ENCODE data around the gene IL23R. TPM values are rescaled to one million over a fixed set of nuclear protein-coding genes. Genes with fewer than 3 reads are reported as not detected.
"Not testable (repeated sequence)": the region's sequence is repeated elsewhere in the genome, so short reads cannot be mapped to it uniquely, and the experiment has no call there.

IL23R gene, protein sequence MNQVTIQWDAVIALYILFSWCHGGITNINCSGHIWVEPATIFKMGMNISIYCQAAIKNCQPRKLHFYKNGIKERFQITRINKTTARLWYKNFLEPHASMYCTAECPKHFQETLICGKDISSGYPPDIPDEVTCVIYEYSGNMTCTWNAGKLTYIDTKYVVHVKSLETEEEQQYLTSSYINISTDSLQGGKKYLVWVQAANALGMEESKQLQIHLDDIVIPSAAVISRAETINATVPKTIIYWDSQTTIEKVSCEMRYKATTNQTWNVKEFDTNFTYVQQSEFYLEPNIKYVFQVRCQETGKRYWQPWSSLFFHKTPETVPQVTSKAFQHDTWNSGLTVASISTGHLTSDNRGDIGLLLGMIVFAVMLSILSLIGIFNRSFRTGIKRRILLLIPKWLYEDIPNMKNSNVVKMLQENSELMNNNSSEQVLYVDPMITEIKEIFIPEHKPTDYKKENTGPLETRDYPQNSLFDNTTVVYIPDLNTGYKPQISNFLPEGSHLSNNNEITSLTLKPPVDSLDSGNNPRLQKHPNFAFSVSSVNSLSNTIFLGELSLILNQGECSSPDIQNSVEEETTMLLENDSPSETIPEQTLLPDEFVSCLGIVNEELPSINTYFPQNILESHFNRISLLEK
- total RNA-seq: not detected
- long read RNA-seq, donor 1: 0 reads
- long read RNA-seq, donor 2: 0 reads

DNA sequence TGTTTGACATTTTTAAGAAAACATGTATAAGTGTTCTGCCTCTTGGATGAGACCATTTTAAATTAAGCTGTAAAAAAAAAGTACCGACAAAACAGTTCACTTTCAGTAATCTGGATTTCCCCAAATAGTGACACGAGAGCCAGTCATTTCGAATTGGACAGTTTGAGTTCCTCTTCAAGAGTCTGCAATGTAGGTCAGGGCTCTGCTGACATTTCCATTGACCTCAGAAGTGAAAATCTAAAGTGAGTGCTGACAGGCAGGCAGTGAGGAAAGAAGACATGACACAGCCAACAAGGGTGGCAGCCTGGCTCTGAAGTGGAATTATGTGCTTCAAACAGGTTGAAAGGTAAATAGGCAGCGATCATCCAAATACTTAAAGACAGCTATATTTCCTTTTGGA is at the start of gene IL23R:
Gene IL23R, plus strand, starts transcription at position 259 of the 400 bp plus-strand sequence. CDS start 1,667 bp downstream, outside the sequence.
- intact Hi-C loops (cut with DNase I): no loop called here
- DNase-seq (ENCODE audit: low spot score): no peak

GRCh38 chr1:67118191-67118590 is 48.1 kb upstream of the IL23R start:
- DNase-seq (ENCODE audit: low spot score): no peak
- intact Hi-C loops (cut with DNase I): no loop called here

DNA sequence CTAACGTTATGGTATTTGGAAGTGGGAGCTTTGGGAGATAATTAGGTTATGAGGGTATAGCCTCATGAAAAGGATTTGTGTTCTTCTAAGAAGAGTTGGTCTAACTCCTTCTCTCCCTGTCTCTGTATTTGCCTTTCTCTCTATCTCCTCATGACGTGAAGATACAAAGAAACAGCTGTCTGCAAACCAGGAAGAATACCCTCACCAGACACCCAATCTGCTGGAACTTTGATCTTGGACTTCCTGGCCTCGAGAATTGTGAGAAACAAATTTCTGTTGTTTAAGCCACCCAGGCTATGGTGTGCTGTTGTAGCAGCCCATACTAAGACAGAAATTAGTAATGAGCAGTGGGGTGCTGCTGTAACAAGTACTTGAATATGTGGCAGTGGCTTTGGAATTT is 47.6 kb upstream of the IL23R start:
- intact Hi-C loops (cut with DNase I): no loop called here
- DNase-seq (ENCODE audit: low spot score): no peak

DNA sequence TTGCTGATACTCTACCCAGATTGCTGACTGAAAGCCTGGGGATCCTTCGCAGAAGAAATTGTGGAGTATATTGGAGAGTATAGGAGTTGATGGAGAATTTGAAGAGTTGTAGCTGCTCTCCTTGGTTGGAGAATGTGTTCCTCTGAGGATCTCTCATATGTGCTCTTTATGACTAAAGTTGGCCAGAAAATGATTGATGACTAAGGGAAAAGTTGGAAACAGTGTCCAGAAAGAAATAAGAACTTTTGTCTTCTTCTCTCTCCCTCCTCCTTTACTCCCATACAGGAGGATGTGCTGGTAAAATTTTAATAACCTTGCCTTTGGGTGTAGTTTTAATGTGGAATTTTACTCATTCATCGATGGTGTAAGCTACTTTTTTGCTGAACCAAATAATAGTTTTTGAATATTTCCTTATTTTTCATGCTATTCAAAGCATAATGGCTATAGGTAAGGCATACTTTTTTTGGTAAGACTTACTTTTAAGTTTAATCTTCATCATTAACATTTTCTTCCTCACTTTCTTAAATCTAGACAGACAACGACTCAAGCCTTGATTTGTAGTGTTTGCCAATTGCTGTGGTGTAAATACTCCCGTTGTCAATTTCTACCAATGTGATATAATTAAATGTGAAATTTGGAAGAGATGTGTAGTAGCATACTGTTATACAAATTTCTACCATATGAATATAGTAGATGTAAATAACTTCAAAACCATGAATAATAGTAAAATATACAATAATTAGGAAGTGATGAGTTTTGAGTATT is 45.2 kb upstream of the IL23R start:
- intact Hi-C loops (cut with DNase I): no loop called here
- DNase-seq (ENCODE audit: low spot score): no peak

- no peak for DNase-seq (ENCODE audit: low spot score)
- intact Hi-C loops (cut with DNase I): no loop called here
Observed at GRCh38 chr1:67124455-67124854, 41.8 kb upstream of the IL23R start.

GRCh38 chr1:67126111-67126746 is 40.0 kb upstream of the IL23R start:
- intact Hi-C loops (cut with DNase I): no loop called here
- DNase-seq (ENCODE audit: low spot score): no peak

DNA sequence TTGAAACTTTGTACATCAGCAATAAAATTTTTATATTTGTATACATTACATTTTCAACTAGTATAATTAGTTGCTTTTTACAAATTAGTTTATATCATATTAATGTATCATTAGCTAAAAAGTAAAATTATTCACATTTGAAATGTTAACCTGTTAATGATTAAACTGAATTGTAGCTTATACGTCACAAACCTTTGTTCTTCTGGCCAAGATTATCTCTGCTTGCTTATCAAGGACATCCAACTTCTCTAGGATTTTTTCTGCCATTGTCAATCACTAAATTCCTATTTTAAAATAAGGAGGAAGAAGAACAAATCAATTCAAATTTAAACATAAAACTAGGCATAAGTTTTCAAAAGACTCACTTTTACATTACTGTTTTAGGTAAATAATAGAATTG is 39.3 kb upstream of the IL23R start:
- intact Hi-C loops (cut with DNase I): no loop called here
- DNase-seq (ENCODE audit: low spot score): no peak

DNA sequence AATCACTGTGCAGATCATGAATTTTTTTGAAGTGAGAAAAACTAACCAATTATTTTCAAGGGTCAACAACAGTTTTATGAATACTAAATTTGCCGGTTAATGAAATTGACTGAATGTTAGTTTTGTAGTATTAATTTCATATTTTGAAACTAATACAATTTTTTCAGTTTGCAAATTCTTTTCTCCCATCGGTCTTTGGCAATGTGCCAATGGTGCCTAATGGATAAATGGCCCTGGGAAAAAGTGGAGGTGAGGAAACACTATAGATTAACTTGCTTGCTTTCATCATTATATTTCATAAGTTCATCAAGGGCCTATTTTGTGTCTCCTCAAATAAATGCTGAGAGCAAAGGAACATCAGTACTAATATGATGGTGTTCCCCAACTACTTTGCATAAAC is 35.6 kb upstream of the IL23R start:
- intact Hi-C loops (cut with DNase I): no loop called here
- no peak for DNase-seq (ENCODE audit: low spot score)

DNA sequence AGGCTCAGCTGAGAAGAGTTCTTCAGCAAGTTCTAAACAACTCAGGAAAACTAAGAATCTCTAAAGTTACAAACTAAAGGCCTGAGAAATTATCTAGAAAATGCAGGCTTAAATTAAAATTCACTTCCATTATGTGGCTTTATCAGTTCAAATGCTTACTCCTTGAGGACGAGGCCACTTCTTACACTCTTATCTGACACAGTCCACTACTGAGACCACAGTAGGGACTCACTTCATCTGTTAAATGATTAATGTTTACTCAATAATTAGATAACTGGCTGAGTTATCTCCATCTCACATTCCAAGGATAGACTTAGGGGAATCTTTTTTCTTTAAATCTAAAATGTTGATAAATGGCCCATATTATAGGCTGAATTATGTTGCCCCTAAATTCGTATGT is 33.1 kb upstream of the IL23R start:
- intact Hi-C loops (cut with DNase I): no loop called here
- DNase-seq (ENCODE audit: low spot score): no peak

GRCh38 chr1:67134695-67135094 is 31.6 kb upstream of the IL23R start, which contains the start of gene C1orf141:
C1orf141 (minus strand) TSS chr1:67134970; CDS start chr1:67127240, 7,730 bp downstream.
- no peak for DNase-seq (ENCODE audit: low spot score)
- intact Hi-C loops (cut with DNase I): no loop called here

DNA sequence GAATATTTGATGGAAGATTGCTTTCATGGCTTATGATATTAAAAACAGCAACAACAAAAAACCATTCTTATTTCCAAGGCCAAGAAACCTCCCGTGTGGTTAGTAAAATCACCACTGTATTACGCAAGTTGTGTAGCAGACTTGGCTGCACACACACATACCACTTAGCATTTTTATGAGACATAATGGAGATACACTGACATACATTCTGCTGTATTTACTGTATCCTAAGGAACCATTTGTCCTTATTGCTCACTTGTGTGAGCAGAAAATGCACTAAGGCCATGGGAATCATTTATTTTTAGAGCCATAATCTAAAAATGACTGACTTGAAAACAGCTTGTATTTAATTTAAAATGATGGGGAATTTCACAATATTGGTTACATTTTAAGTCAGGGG is 30.9 kb upstream of the IL23R start:
- intact Hi-C loops (cut with DNase I): no loop called here
- DNase-seq (ENCODE audit: low spot score): no peak

DNA sequence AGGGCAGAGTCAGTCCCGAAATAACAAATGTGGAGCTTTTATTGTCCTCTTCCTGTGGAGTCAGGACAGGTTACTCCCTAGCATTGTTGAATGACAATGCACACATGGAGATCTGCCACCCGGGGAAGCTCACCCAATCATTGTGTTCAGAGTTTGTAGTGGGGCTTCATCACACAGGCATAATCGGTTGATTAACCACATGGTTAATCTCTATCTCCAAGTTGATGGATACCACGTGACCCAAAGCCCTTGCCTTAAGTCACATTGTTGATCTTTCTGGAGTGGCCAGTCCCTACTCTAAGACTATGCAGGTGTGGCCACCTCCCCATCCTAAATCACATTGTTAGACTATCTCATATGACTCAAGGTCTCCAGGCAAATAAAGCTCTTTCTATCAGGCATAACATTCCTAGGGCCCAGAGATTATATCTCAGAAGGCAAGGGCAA is 28.9 kb upstream of the IL23R start:
- no peak for DNase-seq (ENCODE audit: low spot score)
- intact Hi-C loops (cut with DNase I): no loop called here

DNA sequence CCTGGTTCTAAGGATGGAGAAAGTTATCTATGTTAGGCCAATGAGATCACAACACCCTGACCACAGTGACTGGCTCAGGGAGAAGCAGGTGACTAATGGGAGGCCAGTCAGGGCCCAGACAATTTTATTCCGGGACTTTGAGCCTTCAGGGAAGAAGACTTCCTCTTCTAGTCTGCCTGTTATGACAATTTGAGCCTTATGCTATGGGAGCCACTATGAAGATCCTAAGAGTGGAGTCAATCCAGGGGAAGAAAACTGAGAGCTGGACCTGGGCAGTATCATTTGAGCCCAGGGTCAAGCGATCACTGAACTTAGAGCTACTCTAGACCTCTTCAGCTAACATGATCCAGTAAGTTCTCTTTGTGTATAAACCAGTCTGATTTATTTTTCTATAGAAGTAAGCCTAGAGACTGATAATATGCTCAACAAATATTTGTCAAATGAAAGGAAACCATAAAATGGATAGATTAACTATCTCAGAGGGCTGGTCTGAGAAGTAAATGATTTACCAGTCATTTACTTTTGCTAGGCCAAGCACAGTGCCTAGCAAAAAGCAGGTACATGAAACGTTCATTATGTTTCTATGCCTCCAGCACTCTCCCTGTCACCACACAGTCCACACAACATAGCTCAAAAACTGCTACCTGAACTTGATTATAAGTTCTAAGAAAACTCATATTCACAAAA is 27.3 kb upstream of the IL23R start:
- intact Hi-C loops (cut with DNase I): no loop called here
- no peak for DNase-seq (ENCODE audit: low spot score)

DNA sequence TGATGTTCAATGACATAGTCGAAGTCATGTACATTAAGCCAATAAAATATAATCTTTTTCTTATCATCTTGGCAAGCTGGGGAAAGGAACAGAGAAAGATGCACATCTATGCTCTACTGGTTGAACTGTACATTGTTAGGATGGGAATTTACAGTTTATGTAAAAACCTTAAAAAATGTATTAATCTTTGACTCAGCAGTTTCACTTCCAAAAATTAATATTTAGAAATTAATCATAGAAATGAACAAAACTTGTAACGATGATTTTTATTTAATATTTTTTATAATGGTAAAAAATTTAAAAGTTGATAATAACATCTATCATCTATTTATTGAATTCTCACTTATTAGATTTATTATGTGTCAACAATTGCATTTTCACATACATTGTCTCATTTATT is 25.8 kb upstream of the IL23R start:
- no peak for DNase-seq (ENCODE audit: low spot score)
- intact Hi-C loops (cut with DNase I): loop anchor here (10.0 kb wide), 2 partner anchors 146 to 376 kb away; no protein-coding TSS in a partner anchor

GRCh38 chr1:67141832-67142231 is 24.4 kb upstream of the IL23R start:
- intact Hi-C loops (cut with DNase I): loop anchor here (10.0 kb wide), 2 partner anchors 147 to 377 kb away; no protein-coding TSS in a partner anchor
- DNase-seq (ENCODE audit: low spot score): not testable (repeated sequence)

DNA sequence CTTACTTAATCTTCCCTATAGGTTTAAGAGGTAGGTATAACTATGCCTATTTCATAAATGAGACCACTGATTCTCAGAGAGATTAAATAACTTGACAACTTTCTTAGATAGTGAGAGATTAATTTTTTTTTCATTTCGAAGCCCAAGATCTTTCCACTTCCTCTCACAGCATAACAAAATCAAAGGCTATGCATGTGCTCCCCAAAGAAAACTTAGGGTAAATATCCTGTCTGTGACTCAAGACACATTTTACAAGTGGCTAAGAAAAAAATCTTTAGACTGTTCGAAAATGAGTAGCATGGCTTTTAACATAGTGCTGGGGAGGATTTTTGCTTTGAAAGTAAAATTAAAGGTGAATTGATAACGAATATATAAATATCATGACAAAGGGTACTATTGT is 23.3 kb upstream of the IL23R start:
- intact Hi-C loops (cut with DNase I): loop anchor here (10.0 kb wide), 2 partner anchors 148 to 378 kb away; no protein-coding TSS in a partner anchor
- DNase-seq (ENCODE audit: low spot score): no peak

GRCh38 chr1:67143966-67144365 is 22.3 kb upstream of the IL23R start:
- no peak for DNase-seq (ENCODE audit: low spot score)
- intact Hi-C loops (cut with DNase I): loop anchor here (10.0 kb wide), 2 partner anchors 149 to 379 kb away; no protein-coding TSS in a partner anchor

DNA sequence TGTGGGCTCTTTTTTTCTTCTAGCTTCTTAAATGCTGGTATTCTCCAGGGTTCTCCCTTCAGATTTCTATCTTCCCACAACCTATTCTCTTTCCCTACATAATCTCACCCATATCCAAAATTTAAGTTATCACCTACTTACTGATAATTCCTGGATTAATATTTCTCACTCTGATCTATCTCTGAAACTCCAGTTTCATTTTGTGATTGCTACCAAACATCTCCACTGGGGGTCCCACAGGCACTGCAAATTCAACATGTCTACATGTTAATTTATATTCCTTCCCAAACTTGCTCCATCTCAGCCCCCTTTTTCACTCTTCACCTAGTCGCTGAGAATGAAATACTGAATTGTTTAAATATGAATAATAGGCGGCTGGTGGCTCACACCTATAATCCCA is 21.6 kb upstream of the IL23R start:
- intact Hi-C loops (cut with DNase I): loop anchor here (5.0 to 10.0 kb wide), 3 partner anchors 147 to 380 kb away; no protein-coding TSS in a partner anchor
- no peak for DNase-seq (ENCODE audit: low spot score)

GRCh38 chr1:67146101-67146500 is 20.2 kb upstream of the IL23R start:
- intact Hi-C loops (cut with DNase I): loop anchor here (5.0 to 10.0 kb wide), 3 partner anchors 149 to 381 kb away; no protein-coding TSS in a partner anchor
- DNase-seq (ENCODE audit: low spot score): no peak
